ENCODE results near the gene ZNF672.
A peak's percentile ranks its signal among the peaks of the same experiment; 100 is the strongest.
"Not testable (repeated sequence)": the region's sequence is repeated elsewhere in the genome, so short reads cannot be mapped to it uniquely, and the experiment has no call there.

ZNF672 gene

DNA sequence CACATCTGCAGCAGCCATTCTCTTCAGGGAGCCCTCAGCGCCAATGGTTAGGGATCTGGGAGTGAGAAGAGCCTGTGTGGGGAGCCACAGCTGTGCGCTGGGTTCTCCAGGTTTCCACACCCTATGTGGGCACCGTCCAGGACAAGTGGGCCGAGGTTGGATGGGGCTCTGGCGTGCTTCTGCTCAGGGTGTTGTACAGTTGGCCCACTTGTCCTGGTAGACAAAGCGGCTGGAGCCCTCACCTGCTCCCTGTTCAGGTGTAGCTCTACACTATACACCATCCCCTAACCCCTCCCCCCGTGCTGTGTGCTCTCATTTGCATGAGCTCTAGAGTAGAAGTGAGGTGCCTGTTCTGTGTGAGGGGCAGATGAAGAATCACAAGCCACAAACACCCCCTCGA, 24.5 kb upstream of the ZNF672 start:
- DNase-seq, result no peak

DNA sequence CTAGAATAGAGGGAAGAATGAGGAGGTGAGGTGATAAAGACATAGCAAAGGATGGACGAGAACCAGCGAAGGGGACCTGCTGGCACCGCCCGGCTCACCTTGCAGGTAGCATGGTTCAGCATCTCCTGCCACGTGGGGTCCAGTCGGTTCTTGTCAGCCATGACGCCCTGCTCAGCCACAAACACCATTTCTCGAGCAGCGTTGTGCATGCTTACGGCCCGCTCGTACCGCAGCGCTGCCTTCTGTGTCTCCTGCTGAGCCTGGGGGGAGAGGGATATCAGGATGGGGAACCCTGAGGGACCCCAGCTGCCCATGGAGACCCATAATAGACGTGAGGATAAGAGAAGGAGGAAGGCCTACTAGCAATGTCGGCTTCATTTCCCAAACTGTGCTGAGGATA, 23.7 kb upstream of the ZNF672 start:
- no peak for DNase-seq

DNA sequence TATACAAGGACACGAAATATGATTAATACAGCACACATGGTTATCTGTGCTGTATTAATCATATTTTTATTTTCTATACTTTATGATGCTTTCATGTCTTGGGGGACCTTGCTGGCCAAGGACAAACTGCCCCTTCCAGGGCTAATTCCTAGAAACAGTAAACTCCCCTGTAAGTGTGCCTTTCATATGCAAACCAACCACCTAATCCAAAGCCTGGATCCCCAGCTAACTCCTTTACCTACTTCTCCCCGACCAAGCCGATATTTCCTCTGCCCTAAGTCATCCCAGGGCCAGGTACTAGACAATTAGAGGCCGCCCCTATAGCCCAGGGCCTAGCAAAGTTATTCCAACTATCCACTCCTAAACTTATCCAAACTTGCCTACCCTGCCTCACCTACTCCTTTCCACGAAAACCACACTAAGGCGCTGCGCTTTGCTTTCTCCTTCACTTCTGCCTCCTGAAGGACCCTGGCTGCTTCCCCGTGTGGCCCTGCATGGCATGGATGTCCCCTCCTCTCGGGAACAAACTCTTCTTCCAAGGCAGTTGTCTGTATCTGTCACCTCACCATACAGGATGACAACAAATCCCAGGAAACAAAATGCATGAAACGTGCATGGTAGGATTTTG, 22.5 kb upstream of the ZNF672 start:
- no peak for DNase-seq

DNA sequence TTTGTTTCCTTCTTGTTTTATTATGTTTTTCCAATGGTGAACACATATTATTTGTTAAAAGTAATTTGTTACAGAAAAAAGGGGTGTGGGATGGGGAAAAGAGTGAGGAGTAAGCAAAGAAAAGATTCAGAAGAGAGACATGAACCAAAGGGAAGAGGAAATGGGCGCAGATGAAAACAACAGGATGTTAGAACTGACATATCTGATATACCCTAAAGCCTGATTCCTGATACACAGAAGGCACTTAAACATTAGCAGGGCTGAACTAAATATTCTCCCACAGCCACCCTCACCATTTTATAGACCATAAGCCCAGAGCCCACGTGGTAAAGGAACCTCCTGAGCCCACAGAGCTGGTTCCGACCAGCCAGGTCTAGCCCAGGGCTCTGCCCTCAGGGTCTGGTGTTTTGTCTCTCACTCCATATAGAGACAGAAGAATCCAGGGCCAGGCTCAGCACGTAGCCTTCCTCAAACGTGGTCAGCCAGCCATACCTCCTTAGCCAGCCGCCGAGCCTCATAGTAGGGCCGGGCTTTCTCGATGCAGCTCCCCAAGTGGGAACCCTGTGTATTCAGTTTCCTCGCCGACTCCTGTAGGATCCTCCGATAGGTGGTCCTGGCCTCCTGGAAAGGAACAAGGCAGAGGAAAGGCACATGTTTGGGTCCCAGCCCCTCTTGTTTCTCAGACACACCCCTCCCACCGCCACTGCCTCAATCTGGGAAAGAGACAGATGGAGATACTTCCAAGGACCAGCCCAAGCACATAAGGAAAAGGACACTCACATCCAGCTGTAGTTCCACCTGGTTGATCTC, 21.8 kb upstream of the ZNF672 start:
- DNase-seq, result no peak

- no peak for DNase-seq
Observed at GRCh38 chr1:248817065-248817464, 21.0 kb upstream of the ZNF672 start.

DNA sequence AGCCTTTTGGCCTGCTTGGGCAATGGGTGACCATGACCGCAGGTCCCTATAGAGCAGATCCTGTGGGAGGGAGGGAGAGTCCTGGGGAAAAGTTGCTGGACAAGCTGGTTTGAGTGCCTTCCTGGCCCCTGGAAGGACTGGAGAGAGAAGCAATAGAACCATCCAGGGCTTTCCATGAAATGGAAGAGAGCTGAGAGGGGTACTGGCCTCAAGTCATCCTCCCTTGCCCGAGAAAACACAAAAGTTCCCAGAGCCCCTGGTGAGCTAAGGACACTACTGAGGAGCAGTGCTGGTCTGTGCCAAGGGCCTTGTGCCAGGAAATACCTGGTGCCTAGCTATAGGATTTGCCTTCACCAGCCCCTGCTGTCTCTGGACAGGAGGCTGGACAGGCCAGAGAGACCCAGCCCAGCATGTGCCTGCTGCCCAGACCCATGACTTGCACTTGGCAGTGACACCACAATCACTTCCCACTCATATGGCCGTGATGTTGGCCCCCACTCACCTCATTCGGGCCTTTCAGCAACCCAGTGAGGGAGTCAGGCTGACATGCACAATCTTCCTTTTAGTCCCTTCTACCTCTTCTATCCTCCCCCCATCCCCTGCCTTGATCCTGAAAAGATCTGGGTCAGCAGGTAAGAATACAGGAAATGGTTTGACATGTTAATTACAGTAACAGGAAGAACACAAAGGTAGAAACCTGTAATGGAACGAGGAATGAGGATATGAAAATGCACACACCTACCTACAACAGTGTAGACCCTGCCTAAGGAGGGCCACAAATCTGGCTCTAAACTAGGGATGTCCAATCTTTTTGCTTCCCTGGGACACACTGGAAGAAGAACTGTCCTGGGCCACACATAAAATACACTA, 19.3 kb upstream of the ZNF672 start:
- no peak for DNase-seq

DNA sequence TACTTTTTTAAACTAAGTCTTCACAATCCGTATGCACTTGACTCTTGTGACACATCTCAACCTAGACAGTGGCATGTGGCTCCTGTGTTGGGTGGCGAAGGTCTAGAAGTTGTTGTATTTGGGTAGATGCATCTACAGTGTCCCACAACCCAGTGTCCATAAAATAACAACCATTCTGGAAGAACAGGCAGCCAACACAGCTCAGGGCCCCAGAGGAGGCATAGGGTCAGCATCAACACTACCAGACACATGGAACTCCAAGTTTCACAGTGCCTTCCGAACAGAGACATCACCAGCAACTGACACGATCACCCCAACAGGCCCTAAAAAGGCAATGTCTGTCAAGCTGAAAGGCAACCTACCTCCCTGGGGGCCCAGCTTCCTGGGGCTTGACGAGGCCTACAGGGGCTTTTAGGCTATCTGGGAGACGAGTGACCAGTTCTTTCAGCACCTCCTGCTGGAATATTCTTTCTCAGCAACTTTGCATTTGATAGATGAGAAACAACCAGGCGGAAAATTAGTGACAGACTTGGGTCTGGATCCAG, 17.9 kb upstream of the ZNF672 start:
- DNase-seq, result no peak

- no peak for DNase-seq
Observed at GRCh38 chr1:248821101-248821500, 16.9 kb upstream of the ZNF672 start.

GRCh38 chr1:248821641-248822040, 16.4 kb upstream of the ZNF672 start:
- DNase-seq, result no peak

GRCh38 chr1:248822148-248823032, 15.6 kb upstream of the ZNF672 start:
- DNase-seq, result no peak

GRCh38 chr1:248823517-248824001, 14.5 kb upstream of the ZNF672 start:
- no peak for DNase-seq

DNA sequence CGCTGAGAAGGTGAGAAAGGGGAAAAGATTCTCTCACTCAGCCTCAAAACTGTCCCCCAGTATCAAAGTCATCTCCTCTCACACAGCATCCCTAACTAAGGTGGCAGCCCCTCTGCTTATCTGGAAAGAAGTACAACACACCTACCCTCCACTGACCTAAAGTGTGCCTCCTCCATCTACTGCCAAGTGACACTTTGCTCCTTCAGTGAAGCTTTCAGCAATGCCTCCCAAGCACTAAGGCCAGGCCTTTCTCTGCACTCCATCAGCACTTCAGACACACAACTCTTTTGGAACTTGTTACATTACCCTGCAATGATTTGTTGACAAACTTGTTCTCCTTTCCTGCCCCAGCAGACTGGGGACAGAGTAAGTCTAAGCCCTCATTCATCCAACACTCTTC, 13.7 kb upstream of the ZNF672 start:
- DNase-seq, result no peak

- no peak for DNase-seq
Observed at GRCh38 chr1:248824701-248825100, 13.3 kb upstream of the ZNF672 start.

GRCh38 chr1:248825136-248825535, 12.9 kb upstream of the ZNF672 start:
- DNase-seq, result no peak

DNA sequence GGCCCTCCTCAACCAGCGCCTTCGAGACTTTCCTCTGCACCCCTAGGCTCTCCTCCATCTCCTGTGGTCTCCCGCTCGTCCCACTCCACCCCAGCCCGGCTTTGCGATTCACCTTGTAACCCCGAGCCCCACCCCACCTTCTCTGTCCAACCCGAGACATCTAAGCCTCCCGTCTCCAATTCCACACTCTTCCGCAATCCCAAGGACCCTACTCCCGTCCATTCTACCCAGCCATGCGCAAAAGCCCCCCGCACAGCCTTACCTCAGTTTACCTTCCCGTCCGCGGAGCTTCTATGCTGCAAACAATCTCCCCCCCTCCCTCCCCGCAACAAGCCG, 12.5 kb upstream of the ZNF672 start:
- DNase-seq, result no peak

DNA sequence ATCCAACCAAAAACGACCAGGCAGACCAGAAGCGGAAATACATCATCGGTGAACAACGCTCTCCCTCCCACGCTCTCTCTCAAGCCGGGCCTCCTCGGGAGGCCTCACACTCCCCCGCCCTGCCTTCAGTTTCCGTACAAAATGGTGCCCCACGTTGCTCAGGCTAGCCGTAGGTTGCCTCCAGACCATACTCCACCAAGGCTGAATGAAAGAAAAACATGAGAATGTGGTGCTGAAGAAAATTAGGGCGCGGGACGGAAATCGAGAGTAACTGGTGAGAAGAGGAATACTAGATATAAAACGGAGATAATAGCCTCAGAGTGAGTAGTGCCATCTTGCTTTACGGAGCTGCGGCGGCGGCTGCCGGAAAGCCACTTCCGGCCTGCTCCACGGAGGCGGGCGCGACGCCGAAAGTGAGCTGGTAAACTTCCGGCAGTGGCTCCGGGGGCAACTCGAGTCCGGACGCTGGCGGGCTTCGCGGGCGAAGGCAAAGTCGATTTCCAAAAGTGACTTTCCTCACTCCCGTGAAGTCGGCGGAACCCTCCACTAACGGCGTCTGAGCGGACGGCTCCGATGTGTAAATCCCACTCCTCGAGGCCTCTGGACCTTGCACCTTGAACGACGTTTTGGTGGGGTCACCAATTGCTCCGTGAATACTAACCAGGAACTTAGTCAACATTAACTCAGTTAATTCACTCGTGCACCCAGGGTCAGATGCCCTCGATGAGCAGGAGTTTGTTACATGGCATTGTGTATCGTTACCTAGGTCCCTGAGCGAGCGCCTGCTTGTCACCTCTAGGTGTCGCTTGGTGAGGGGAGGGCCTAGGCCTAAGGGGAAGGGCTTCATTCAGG, 11.9 kb upstream of the ZNF672 start, which contains the start of gene SH3BP5L:
TSS of gene SH3BP5L (minus strand) at position 7 of the 852 bp plus-strand sequence. CDS start 980 bp downstream, outside the sequence.
- peak; percentile 85 for DNase-seq

DNA sequence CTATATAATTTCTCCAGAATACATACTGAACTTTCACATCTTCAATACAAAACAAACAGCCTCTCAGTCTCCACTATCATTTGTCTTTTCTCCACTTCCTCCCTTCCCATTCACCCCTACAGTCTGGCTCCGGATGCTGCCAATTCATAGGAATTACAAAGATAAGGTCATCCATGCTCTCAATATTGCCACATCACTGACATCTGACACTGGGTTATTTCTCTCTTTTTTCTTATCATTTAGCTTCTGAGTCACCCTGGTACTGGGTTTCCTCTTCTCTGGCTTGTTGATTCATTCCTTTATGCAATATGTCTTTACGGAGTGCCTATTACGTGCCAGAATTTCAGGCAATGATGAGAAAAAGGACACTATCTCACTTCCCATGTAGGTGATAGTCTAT, 9.2 kb upstream of the ZNF672 start:
- DNase-seq, result no peak

DNA sequence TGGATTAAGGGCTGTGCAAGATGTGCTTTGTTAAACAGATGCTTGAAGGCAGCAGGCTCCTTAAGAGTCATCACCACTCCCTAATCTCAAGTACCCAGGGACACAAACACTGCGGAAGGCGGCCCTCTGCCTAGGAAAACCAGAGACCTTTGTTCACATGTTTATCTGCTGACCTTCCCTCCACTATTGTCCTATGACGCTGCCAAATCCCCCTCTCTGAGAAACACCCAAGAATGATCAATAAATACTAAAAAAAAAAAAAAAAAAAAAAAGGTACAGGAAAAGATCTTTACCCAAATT, 7.4 kb upstream of the ZNF672 start:
- not testable (repeated sequence) for DNase-seq

GRCh38 chr1:248831842-248832241, 6.2 kb upstream of the ZNF672 start:
- DNase-seq, result no peak

- no peak for DNase-seq
Observed at GRCh38 chr1:248834343-248834940, 3.6 kb upstream of the ZNF672 start.
